A549 (cell line): ENCODE measurements around the gene HES4. TPM values are rescaled to one million over a fixed set of nuclear protein-coding genes. Genes with fewer than 3 reads are reported as not detected.

Source experiments
- ATAC-seq, 2 experiments: fragments of 200-7000 bp in 1 of 2; fragments of >200 bp in 1 of 2; cut with Nextera tagmentation in 1 of 2; cut with Tn5 transposase in 1 of 2; 3 replicates each; pipeline versions ENCODE4 v1.8.0 to v1.9.1; 2018 to 2020; ENCODE audit warnings: mild to moderate bottlenecking in 1 of 2, moderate library complexity in 1 of 2
- CTCF ChIA-PET: fragments of 300-600 bp; sonication (Branson Sonifier 250); formaldehyde crosslinking; extraction: SDS; loops from one replicate; lab custom pipeline; 2021; ENCODE audit warnings: antibody characterized with exemption, inconsistent platforms; lab: Yijun Ruan, JAX
- POLR2A ChIA-PET: fragments of 350-600 bp; formaldehyde crosslinking; extraction: SDS; loops from one replicate; lab custom pipeline; 2021; ENCODE audit warnings: antibody characterized with exemption, inconsistent platforms; lab: Yijun Ruan, JAX
- DNase-seq, 2 experiments: peaks; one replicate each; pipeline versions ENCODE4 v3.0.0 to v3.0.0-alpha.2; 2011 to 2016; ENCODE audit warnings: low read depth in 1 of 2, low spot score in 1 of 2
- FAIRE-seq: peaks from 2 replicates; lab custom pipeline; 2011; peaks lifted over from hg19 to GRCh38; lab: Jason Lieb, UNC
- H3K27ac ChIP-seq, 2 experiments: fragments of >200 bp; sonication (Bioruptor Twin); formaldehyde crosslinking; 3 replicates each; pipeline ENCODE4 v1.5.1; 2016 to 2017
- H3K4me1 ChIP-seq: fragments of >200 bp; sonication (Bioruptor Twin); formaldehyde crosslinking; 3 replicates; pipeline ENCODE4 v1.6.1; 2016
- H3K4me2 ChIP-seq: fragments of >200 bp; sonication (Bioruptor Twin); formaldehyde crosslinking; 3 replicates; pipeline ENCODE4 v1.6.1; 2016
- H3K4me3 ChIP-seq: fragments of >200 bp; sonication (Bioruptor Twin); formaldehyde crosslinking; 3 replicates; pipeline ENCODE4 v1.5.1; 2016
- H3K9me3 ChIP-seq: fragments of >200 bp; sonication (Bioruptor Twin); formaldehyde crosslinking; 3 replicates; pipeline ENCODE4 v1.6.1; 2016
- BHLHE40 ChIP-seq: IDR thresholded peaks from 2 replicates; pipeline ENCODE4 v1.6.1; 2012; ENCODE audit warnings: low read depth, low read length, inconsistent platforms
- CBX8 ChIP-seq: fragments of 200-600 bp; sonication (generic); IDR thresholded peaks from 2 replicates; pipeline ENCODE4 v1.6.1; 2016
- CHD2 ChIP-seq: fragments of 150-350 bp; IDR thresholded peaks from 2 replicates; pipeline ENCODE4 v1.6.1; 2014; ENCODE audit warnings: low read length; ENCODE audit not compliant: partially characterized antibody
- CHD4 ChIP-seq: fragments of 200-600 bp; sonication (generic); IDR thresholded peaks from 2 replicates; pipeline ENCODE4 v1.6.1; 2016; ENCODE audit warnings: antibody characterized with exemption, mild to moderate bottlenecking, borderline replicate concordance
- EHF ChIP-seq: fragments of 250-450 bp; sonication (Bioruptor Pico); IDR thresholded peaks from 2 replicates; pipeline ENCODE4 v1.5.0; 2020; ENCODE audit warnings: mild to moderate bottlenecking
- EP300 ChIP-seq, 2 experiments: fragments of >200 bp; sonication (Bioruptor Twin); formaldehyde crosslinking; IDR thresholded peaks; 2 replicates in 1 of 2; 3 replicates in 1 of 2; pipeline ENCODE4 v1.6.1; 2016 to 2017
- GATA3 ChIP-seq: IDR thresholded peaks from 2 replicates; pipeline ENCODE4 v1.6.1; 2012; ENCODE audit warnings: borderline replicate concordance
- HES2 ChIP-seq: fragments of >200 bp; sonication (Bioruptor Twin); formaldehyde crosslinking; IDR thresholded peaks from 2 replicates; pipeline ENCODE4 v1.6.1; 2016
- HOXA7 ChIP-seq: fragments of 250-450 bp; sonication (Bioruptor Pico); IDR thresholded peaks from 2 replicates; pipeline ENCODE4 v1.5.0; 2020; ENCODE audit warnings: mild to moderate bottlenecking, moderate library complexity
- HOXB5 ChIP-seq: fragments of 250-450 bp; sonication (Bioruptor Pico); IDR thresholded peaks from 2 replicates; pipeline ENCODE4 v1.5.0; 2020; ENCODE audit warnings: mild to moderate bottlenecking, moderate library complexity
- JUN ChIP-seq, 2 experiments: fragments of >200 bp; sonication (Bioruptor Twin); formaldehyde crosslinking; IDR thresholded peaks; 2 replicates in 1 of 2; 3 replicates in 1 of 2; pipeline ENCODE4 v1.6.1; 2016 to 2017
- JUNB ChIP-seq: fragments of >200 bp; sonication (Bioruptor Twin); formaldehyde crosslinking; IDR thresholded peaks from 2 replicates; pipeline ENCODE4 v1.6.1; 2016
- KDM1A ChIP-seq: fragments of 200-600 bp; sonication (generic); IDR thresholded peaks from 2 replicates; pipeline ENCODE4 v1.6.1; 2016; ENCODE audit warnings: low read depth, mild to moderate bottlenecking
- MYC ChIP-seq: IDR thresholded peaks from 2 replicates; pipeline ENCODE4 v1.6.1; 2012; ENCODE audit warnings: mild to moderate bottlenecking, inconsistent platforms, low read length, improper control_type of control experiment, borderline replicate concordance
- NPAS2 ChIP-seq: fragments of 250-450 bp; sonication (Bioruptor Pico); IDR thresholded peaks from 2 replicates; pipeline ENCODE4 v1.8.0; 2022; ENCODE audit warnings: mild to moderate bottlenecking, moderate library complexity, borderline replicate concordance
- NR3C1 ChIP-seq: fragments of >200 bp; sonication (Bioruptor Twin); formaldehyde crosslinking; IDR thresholded peaks from 3 replicates; pipeline ENCODE4 v1.6.1; 2017
- RFX5 ChIP-seq: fragments of 450-650 bp; IDR thresholded peaks from 2 replicates; pipeline ENCODE4 v1.7.1; 2014; ENCODE audit warnings: antibody characterized with exemption, mild to moderate bottlenecking, moderate library complexity
- SREBF2 ChIP-seq: fragments of 450-650 bp; IDR thresholded peaks from 2 replicates; pipeline ENCODE4 v1.6.1; 2014; ENCODE audit warnings: mild to moderate bottlenecking, moderate library complexity
- TFCP2L1 ChIP-seq: fragments of 250-450 bp; sonication (Bioruptor Pico); IDR thresholded peaks from 2 replicates; pipeline ENCODE4 v1.5.0; 2021; ENCODE audit warnings: mild to moderate bottlenecking
- ZNF302 ChIP-seq: fragments of 250-450 bp; sonication (Bioruptor Pico); IDR thresholded peaks from 2 replicates; pipeline ENCODE4 v1.9.0; 2021; ENCODE audit warnings: inconsistent platforms, mild to moderate bottlenecking, moderate library complexity
- WGBS: methylation state at CpG from one replicate; pipeline ENCODE4 v1.1.6; 2017; ENCODE audit errors: missing lambda C conversion rate; 5-methylcytosine and 5-hydroxymethylcytosine counted together
- polyA plus RNA-seq, 4 experiments: library from polyadenylated mRNA; depleted of rRNA in 3 of 4; stranded (reverse); fragments of >200 nt; fragmentation: RNase III in 1 of 4; extraction: RNeasy Plus Mini Kit Qiagen cat#74134 plus additional on column Dnase treatment in 1 of 4; gene quantifications; 2 replicates in 3 of 4; 3 replicates in 1 of 4; pipeline ENCODE4 v1.2.3, GENCODE V29; 2011 to 2017
- TF ChIP-seq, protein P1 (sequence below): fragments of 250-450 bp; sonication (Bioruptor Pico); IDR thresholded peaks from 2 replicates; pipeline ENCODE4 v1.5.0; 2020; ENCODE audit warnings: low read depth, mild to moderate bottlenecking, moderate library complexity
- TF ChIP-seq, protein P2 (sequence below): fragments of >200 bp; sonication (Bioruptor Twin); formaldehyde crosslinking; IDR thresholded peaks from 3 replicates; pipeline ENCODE4 v1.5.1; 2016

HES4 gene
- polyA plus RNA-seq, 2 of the 4 experiments (the other 2 are of a cell fraction) = 5.9 to 8.4 TPM

- DNase-seq = no peak
- H3K4me1 ChIP-seq = no peaks in the 10 kb centered on the region
- no peak for FAIRE-seq
- CTCF ChIA-PET = no interaction called here
- TF ChIP-seq EHF (CRISPR knock-in tag) = no peak
- TF ChIP-seq HES2 = no peak
- TF ChIP-seq JUN (IDR thresholded peaks at IDR 0.05) = no peak
- TF ChIP-seq ZNF302 = no peak
- TF ChIP-seq NPAS2 (CRISPR knock-in tag) = no peak
- no peak for TF ChIP-seq TFCP2L1 (CRISPR knock-in tag)
- no peak for TF ChIP-seq HOXB5 (CRISPR knock-in tag)
- no peak for TF ChIP-seq SREBF2
- TF ChIP-seq EP300 (IDR thresholded peaks at IDR 0.05) = no peak
- no peak for TF ChIP-seq HOXA7
- no peak for TF ChIP-seq CHD2
- TF ChIP-seq CBX8 = no peak
- TF ChIP-seq GATA3 = no peak
- TF ChIP-seq, protein P1, sequence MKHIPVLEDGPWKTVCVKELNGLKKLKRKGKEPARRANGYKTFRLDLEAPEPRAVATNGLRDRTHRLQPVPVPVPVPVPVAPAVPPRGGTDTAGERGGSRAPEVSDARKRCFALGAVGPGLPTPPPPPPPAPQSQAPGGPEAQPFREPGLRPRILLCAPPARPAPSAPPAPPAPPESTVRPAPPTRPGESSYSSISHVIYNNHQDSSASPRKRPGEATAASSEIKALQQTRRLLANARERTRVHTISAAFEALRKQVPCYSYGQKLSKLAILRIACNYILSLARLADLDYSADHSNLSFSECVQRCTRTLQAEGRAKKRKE (CRISPR knock-in tag) = no peak
- no peak for TF ChIP-seq MYC
- no peak for TF ChIP-seq RFX5
- TF ChIP-seq BHLHE40 = no peak
- H3K4me3 ChIP-seq = no peak overlapping the region
- WGBS = 83% methylated on average over 3 of the region's 20 CpGs
- H3K27ac ChIP-seq = no peak overlapping the region
- POLR2A ChIA-PET = no interaction called here
- no peak for ATAC-seq
- H3K4me2 ChIP-seq = no peak overlapping the region
- H3K9me3 ChIP-seq = no peaks in the 10 kb centered on the region
Observed at GRCh38 chr1:1046243-1046642, 46.3 kb upstream of the HES4 start.

- H3K4me1 ChIP-seq = peaks cover 5% of the 10 kb centered on the region
- ATAC-seq (no peak), FAIRE-seq (no peak), DNase-seq (no peak)
- H3K9me3 ChIP-seq = no peaks in the 10 kb centered on the region
- ChIA-PET POLR2A (no interaction called here), CTCF (interaction anchor here (1.9 kb wide), 1 partner anchor 19 kb away, joined by 10 read pairs; no protein-coding TSS in a partner anchor)
- no peak overlapping the region for H3K27ac ChIP-seq
- 80% methylated on average over 1 of the region's 23 CpGs for WGBS
- H3K4me2 ChIP-seq = no peak overlapping the region
- H3K4me3 ChIP-seq = no peak overlapping the region
- TF ChIP-seq MYC = no peak
- no peak for TF ChIP-seq EP300 (IDR thresholded peaks at IDR 0.05)
- no peak for TF ChIP-seq HOXA7
- TF ChIP-seq CHD4 = no peak
- TF ChIP-seq, protein P2, sequence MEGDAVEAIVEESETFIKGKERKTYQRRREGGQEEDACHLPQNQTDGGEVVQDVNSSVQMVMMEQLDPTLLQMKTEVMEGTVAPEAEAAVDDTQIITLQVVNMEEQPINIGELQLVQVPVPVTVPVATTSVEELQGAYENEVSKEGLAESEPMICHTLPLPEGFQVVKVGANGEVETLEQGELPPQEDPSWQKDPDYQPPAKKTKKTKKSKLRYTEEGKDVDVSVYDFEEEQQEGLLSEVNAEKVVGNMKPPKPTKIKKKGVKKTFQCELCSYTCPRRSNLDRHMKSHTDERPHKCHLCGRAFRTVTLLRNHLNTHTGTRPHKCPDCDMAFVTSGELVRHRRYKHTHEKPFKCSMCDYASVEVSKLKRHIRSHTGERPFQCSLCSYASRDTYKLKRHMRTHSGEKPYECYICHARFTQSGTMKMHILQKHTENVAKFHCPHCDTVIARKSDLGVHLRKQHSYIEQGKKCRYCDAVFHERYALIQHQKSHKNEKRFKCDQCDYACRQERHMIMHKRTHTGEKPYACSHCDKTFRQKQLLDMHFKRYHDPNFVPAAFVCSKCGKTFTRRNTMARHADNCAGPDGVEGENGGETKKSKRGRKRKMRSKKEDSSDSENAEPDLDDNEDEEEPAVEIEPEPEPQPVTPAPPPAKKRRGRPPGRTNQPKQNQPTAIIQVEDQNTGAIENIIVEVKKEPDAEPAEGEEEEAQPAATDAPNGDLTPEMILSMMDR = no peak
- TF ChIP-seq, protein P1 (CRISPR knock-in tag) = no peak
- no peak for TF ChIP-seq NPAS2 (CRISPR knock-in tag)
- TF ChIP-seq JUNB = no peak
- TF ChIP-seq NR3C1 = no peak
- no peak for TF ChIP-seq KDM1A
Observed at GRCh38 chr1:1045129-1045528, 45.2 kb upstream of the HES4 start.
